Measurements from ENCODE around the gene ANO10.

- TF ChIP-seq, protein P1, sequence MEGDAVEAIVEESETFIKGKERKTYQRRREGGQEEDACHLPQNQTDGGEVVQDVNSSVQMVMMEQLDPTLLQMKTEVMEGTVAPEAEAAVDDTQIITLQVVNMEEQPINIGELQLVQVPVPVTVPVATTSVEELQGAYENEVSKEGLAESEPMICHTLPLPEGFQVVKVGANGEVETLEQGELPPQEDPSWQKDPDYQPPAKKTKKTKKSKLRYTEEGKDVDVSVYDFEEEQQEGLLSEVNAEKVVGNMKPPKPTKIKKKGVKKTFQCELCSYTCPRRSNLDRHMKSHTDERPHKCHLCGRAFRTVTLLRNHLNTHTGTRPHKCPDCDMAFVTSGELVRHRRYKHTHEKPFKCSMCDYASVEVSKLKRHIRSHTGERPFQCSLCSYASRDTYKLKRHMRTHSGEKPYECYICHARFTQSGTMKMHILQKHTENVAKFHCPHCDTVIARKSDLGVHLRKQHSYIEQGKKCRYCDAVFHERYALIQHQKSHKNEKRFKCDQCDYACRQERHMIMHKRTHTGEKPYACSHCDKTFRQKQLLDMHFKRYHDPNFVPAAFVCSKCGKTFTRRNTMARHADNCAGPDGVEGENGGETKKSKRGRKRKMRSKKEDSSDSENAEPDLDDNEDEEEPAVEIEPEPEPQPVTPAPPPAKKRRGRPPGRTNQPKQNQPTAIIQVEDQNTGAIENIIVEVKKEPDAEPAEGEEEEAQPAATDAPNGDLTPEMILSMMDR (IDR thresholded peaks at IDR 0.05; ENCODE audit: extremely low read depth in 1 of 2, insufficient read depth in 1 of 2, low read depth in 1 of 2, low read length in 2 of 2): no peak
- TF ChIP-seq EZH2 (IDR thresholded peaks at IDR 0.05; ENCODE audit: borderline replicate concordance, low read depth, low read length, severe bottlenecking): no peak
Measured at GRCh38 chr3:43618142-43618541, 3.7 kb downstream of the ANO10 start.
